Measurements from ENCODE around the gene PPY.
"Not testable (repeated sequence)": the region's sequence is repeated elsewhere in the genome, so short reads cannot be mapped to it uniquely, and the experiment has no call there.

Gene PPY, protein sequence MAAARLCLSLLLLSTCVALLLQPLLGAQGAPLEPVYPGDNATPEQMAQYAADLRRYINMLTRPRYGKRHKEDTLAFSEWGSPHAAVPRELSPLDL

DNA sequence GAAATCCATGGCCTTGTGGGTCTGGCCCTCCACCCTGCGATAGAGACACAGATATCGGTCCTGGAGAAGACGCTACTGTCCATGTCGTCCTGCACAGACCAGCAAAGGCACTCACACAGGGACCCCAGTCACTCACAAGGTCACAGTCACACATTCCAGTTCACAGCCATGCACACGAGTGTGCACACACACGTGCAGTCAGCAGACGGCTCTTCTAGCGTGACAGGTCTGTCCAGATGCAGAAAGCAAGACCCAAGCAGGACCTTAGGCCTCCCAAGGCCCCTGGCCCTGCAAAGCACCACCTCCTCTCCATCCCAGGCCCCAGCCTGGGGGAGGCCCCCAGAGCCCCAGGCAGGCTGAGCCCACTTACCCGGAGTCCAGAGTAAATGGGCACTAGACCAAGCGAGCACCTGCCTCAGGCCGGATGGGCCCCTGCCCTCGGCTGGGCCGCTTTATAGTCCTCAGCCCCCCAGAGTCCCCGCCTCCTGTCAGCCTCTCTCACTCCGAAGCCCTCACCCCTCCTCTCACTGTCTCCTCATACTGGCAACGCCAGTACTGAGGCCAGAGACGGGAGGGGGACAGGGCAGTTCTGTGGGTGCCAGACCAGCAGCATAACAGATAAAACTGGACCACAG, at the start of gene PPY:
TSS of gene PPY (minus strand) at position 426 of the 635 bp plus-strand sequence. CDS start 822 bp downstream, outside the sequence.
- no peak for DNase-seq

DNA sequence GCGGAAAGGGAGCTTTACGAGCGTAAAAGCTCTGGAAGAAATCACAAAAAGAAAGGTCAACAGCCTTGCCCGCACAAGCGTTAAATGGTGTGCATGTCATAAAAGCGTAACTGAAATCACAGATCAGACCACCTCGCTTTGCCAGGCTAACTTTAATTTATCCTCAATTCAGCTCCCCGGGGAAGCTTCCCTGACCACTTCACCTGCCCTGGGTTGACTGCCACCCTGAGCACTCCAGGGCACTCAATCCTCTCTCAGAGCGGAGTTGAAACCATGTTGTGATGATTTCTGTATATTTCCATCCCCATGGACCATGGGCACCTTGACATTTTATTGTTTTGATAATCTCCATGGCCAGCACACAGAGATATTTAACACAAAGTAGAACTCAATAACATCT, 46.0 kb upstream of the PPY start:
- no peak for DNase-seq

DNA sequence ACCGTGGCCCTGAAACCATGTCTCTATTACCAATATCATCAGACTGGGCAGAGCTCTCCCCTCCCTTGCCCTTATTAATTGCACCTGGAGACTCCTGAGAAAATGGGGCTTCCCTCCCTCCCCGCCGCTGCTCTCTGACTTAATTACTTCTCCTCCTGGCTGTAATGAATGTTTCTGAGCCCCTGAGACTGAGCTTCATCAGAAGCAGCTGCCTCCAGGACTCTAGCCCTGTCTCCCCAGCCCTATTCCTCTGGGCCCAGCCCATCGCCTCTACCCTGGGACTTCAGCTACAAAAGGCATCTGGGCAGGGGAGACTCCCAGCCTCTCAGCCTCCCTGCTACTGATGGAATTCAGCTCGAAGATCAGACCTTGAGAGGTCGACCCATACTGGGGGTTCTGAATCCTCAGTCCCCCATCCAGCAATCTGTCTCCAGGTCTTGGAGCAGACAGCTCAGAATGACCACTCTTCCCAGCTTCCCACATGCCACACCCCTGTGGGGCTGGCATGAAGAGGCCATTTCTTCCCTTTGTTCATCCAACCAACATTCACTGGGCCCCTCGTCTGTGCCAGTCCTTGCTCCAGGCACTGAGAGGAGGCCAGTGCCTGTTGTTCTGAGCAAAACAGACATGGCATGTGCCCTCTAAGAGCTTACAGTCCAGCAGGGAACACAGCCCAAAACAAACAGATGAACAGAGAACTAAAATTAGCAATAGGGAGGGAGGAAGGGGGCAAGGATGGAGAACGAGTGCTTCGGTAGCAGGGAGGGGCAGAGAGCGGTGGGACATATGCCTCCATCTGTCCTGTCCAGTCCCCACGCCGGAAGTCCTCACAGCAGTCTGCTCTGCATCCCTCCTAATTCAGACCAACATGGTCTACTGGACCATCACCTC, 45.1 kb upstream of the PPY start:
- DNase-seq, result no peak

DNA sequence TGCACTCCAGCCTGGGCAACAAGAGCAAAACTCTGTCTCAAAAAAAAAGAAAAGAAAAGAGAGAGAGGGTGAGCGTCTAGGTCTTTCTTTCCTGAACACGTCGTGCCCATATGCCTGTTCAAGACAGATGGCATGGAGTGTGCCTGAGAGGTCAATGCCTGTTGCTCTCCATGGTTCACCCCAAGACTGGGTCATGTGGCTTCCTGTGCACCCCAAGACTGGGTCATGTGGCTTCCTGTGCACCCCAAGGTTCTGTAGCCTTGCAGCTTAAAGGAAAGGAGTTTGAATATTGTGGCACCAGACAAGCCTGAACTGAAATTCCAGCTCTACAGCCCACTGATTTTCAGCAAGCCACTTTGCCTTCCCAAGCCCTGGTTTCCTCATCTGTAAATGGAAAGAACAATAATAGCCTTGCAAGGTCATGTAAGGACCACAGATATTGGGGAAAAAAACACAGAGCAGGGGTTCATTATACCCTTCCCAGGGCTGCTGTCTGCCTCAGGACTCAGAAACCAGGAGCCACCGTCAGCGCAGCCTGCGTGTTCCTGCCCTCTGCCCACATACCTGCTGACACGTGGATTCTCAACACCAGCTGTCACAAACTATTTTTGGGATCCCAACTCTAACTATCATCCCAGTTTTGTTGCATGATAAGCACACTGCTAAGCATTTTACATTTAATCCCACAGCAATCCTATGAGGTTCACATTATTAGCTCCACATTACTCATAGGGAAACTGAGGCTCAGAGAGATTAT, 44.1 kb upstream of the PPY start:
- DNase-seq, result no peak

DNA sequence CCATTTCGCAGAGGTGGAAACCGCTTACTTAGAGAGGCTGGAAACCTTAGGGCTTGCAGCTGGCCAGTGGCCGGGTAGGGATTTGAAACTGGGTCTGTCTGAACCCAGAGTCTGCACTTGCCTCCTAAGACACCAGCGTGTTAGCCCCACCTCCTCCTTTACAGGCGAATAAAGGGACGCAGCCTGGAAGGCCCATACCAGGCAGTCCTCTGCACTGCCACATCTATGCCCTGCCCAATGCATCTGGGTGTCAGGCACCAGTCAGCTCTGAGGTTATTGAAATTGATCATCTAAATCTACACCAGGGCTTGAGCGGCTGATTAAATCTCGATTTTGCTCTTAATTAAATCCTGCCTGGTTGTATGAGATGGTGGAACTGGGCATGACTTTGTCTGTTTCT, 42.2 kb upstream of the PPY start:
- no peak for DNase-seq

DNA sequence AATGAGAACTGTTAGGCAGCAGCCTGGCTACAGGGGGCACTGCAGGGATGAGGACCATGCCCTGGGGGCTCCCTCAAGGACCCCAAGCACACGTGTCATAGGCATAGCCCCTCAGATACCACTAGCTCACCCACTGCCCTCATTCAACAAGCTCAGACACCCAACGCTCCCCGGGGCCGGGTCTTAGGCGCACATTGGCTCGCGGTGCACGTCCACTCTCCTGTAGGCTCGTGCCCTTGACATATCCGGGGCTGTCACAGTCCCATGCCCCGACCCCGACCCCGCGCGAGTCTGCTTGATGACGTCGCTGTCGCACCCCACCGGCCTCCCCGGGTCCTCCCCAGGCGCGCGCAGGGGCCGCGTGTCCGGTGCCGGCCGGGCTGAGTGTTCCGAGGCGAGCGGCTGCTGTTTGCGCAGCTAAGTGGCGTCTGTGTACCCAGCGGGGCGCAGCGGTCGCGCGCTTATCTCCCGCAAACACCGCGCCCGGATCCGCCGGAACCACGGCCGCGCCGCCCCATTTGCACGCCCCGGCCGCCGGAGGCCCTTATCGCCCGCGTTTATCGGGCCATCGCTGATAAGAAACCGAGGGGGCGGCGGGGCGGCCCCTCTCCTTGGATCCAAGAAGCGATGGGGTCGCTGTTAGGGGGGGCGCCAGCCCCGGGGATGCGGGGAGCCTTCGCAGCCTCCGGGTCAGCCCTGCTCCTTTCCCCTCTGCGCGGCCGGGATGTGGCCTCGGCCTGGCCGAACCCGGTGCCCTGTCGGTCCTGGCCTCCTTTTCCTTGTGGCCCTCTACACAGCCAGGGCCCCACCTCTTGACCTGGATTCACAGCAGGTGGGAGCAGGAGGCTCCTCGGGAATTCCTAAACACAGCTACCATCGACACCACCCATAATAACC, 41.5 kb upstream of the PPY start:
- DNase-seq, result no peak

DNA sequence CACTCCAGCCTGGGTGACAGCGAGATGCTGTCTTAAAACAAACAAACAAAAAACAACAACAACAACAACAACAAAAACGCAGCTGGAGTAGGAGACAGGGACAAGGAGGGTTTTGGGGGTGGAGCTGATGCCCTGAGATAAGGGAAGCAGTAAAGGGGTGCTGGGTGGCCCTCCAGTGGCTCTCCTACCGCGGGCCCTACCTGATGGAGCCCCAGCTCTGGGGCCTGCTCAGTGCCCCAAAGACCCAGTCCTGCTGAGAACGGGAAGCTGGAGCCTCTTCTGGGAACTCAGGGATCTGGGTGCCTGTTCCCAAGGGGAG, 40.9 kb upstream of the PPY start:
- no peak for DNase-seq

DNA sequence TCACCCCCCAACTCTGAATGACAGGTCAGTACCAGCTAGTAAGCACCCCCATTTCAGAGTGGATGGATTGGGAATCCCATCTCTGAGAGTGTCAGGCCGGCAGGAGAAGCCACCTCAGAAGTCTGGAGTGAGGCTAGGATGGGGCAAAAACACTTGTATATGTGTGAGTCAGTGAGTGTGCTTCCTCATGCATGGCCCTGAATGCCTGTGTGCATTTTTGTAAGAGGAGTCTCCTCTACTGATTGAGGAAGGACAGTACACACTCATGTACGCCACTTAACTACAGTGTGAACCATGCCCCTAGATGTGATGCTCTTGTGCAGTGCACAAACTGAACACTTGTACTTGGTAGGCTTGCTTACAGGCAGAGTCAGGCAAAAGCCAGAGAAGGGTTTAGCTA, 39.9 kb upstream of the PPY start:
- no peak for DNase-seq

DNA sequence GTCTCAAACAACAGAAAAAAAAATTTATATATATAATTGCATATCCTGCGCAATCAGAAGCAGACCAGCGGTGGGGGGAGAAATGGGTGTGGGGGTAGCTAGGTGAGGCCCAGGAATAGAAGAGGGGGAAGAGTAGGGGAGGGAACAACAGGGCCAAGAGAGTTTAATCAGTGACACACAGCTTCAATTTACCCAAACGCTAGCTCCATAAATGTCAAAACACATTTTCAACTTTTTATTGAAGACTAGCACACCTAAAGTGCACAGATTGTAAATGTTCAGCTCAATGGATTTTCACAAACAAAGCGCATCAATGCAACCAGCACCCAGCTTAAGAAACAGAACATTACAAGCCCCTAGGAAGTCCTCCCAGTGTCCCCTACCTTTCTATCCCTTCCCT, 37.4 kb upstream of the PPY start:
- no peak for DNase-seq

DNA sequence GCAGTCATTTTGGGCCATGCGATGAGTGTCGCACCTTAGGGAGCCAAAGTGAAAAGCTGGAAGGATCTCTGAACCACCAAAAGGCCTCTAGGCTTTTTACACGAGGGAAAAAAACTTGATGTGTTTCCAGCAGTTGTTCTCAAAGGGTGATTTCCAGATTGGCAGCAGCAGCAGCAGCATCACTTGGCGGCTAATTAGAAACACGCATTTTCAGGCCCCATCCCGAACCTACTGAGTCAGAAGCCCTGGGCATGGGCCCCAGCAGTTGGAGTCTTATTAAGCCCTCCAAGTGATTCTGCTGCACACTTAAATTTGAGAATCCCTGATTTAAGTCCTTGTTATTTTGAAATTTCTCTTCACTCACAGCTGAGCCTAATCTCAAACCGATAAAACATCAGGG, 36.7 kb upstream of the PPY start:
- no peak for DNase-seq

DNA sequence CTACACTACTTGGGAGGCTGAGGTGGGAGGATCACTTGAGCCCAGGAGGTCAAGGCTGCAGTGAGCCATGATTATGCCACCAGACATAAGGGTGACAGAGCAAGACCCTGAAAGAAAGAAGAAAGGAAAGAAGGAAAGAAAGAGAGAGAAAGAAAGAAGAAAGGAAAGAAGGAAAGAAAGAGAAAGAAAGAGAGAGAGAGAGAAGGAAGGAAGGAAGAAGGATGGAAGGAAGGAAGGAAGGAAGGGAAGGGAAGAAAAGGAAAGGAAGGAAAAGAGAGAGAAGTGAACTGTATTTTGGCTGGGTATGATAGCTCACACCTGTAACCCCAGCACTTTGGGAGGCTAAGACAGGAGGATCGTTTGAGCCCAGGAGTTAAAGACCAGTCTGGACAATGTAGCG, 35.8 kb upstream of the PPY start:
- no peak for DNase-seq

DNA sequence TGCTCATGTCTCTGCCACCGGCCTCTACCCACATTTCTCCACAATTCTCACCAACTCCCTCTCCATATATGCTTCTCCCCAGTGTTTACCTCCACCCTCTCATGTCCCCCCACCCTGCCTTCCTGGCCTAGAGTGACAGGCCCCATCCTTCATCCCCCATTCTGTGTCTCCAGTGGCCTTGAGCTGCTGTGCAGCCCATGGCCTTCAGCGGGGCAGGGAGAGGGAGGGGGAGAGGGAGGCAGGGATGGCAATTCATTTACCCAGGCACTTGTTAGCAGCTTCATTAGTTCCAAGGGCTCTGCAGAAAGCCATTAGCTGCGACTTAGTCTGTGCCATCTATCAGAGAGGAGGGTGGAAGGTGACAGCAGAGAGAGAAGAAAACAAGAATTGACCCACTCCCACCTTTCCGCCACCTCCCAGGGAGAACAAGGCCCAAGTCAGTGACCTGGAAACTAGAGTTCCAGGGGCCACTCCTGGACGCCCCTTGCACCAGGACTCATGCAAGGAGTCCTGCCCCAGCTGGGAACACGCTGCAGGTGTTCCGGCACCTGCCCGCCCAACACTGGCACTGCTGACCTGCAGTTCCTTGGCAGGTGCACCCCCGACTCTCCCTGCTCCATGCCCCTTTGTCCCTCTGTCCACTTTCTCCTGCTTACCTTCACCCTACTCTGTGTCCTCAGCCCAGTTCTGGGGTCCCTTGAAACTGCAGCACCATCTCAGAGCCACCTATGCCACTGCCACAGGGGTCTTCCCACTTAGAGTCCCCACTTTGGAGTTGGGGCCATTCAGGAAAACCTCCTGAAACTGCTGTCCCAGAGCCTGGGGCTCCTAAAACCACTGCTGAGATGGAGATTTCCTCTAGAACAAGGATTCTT, 34.9 kb upstream of the PPY start:
- DNase-seq, result no peak

DNA sequence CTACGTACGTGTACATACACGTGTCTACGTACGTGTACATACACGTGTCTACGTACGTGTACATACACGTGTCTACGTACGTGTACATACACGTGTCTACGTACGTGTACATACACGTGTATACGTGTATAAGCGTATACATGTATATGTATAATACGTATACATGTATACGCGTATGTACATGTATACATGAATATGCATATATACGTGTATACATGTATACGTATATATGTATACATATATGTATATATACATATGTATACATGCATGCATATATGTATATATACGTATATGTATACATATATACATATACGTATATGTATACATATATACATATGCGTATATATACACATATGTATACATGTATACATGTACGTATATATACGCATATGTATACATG, 33.6 kb upstream of the PPY start:
- DNase-seq, result no peak

DNA sequence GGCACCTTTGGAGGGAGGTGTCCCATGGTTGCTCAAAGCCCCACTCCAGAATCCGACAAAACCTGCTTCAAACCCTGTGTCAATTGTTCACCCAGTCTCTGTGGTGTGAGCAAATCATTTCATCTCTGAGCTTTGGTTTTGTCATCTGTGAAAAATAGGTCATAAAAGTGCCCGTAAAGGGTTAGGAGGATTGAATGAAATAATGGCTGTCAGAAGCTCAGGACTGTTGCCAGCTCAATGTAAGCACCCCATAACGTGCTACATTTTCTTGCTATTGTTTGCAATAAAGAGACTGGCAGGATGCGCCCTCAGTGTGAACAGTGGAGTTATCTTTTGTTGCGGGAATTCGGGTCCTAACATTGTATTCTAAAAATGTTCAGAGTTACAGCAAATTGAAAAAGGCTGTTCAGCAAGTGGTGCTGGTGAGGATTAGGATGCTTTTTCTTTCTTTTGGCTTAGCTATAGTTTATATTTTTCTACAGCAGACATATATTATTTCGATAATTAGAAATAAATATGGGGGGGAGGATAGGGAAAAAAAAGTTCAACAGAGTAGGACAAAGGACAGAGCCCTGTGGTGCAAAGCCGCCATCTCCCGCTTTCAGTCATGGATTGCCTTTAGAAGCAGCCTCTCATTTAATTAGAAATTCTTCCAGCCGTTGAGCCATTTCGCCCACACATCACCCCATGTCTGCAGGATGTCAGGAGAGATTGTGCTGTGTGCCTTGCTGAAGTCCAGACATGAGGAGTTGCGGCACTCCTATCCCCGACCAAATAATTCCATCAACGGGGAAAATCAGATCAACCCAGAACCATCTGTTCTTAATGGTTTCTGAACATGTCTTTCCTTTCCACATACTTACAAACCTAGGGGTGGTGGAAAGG, 32.3 kb upstream of the PPY start:
- no peak for DNase-seq

DNA sequence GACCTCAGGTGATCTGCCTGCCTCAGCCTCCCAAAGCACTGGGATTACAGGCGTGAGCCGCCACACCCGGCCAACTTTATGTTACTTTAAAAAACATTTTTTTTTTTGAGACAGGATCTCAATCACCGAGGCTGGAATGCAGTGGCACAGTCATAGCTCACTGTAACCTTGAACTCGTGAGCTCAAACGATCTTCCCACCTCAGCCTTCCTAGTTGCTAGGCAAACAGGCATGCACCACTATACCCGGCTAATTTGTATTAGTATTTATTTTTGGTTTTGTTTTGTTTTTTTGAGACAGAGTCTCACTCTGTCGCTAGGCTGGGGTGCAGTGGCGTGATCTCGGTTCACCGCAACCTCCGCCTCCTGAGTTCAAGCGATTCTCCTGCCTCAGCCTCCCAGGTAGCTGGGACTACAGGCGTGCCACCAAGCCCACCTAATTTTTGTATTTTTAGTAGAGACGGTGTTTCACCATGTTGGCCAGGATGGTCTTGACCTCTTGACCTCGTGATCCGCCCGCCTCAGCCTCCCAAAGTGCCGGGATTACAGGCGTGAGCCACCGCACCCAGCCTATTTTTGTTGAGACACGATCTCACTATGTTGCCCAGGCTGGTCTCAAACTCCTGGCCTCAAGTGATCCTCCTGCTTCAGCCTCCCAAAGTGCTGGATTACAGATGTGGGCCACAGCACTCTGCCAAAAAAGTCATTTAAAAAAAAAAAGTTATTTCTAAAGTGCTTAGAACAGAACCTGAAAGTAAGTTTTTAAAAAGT, 30.4 kb upstream of the PPY start:
- not testable (repeated sequence) for DNase-seq

DNA sequence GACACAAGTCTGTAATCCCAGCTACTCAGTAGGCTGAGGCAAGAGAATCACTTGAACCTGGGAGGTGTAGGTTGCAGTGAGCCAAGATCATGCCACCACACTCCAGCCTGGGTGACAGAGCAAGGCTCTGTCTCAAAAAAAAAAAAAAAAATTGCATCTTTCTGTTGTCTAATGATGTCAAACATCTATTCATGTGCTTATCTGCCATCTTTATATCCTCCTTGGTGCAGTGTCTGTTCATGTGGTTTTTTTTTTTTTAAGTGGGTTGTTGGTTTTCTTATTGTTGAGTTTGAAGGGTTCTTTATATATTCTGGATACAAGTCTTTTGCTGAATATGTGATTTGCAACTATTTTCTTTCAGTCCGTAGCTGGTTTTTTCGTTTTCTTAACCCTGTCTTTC, 29.2 kb upstream of the PPY start:
- DNase-seq, result not testable (repeated sequence)

DNA sequence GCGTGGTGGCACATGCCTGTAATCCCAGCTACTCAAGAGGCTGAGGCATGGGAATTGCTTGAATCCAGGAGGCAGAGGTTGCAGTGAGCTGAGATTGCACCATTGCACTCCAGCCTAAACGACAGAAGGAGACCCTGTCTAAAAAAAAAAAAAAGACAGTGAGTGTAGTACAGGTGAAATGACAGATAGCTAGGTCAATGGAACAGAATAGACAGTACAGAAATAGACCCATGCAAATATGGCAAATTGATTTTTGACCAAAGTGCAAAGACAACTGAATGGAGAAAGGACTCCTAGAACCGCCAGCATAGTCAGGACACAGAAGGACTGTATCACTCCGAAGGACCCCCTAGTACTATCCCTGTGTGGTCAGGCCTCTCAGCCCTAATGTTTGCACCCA, 28.1 kb upstream of the PPY start:
- no peak for DNase-seq

DNA sequence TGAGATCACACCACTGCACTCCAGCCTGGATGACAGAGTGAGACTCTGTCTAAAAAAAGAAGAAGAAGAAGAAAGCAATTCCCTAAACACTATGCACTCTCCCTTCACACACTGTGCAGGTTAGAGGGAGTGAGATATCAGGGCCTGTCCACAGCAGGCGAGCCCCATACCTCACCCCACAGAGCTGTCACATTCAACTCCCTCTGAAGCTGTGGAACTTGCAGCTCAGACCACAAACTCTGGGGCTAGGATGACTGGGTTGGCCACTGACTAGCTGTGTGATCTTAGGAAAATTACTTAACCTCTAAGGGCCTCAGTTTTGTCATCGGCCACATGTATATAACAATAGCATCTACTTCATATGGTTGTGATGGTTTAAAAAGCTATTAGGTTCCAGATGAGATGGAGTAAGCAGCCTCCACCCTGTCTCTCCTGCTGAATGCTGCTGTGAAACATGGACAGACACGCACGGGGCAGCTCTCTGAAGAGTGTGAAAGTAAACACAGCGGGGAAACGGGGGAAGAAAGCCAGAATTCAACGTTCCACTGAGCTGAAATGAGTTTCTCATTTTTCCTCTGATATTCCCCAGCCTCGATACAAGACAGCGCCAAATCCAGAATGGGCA, 25.1 kb upstream of the PPY start:
- DNase-seq, result no peak

DNA sequence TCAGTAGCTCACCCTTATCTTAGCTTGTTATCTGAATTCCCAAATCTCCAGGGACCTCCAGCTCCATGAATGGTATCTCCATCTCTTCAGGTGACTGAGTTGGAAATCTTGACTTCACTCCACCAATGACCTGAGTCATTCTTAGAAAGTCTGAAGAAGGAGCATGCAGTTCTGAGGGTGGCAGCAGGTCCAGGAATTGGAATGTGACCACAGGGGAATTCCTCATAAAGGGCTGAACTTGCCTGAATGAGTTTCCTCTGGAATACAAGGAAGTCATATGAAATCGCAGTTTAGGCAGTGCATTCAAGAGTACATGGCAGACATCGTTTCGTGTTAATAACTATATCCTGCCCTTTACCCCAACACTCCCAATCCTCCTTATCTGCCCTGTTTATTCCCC, 24.0 kb upstream of the PPY start:
- DNase-seq, result no peak
